MCF 10A (cell line): ENCODE results near the gene ZNF536. TPM values are rescaled to one million over a fixed set of nuclear protein-coding genes. Genes with fewer than 3 reads are reported as not detected.

Experiments
- BruUV-seq: library from RNA; stranded (reverse); fragments of 400-500 nt; replicated peaks from 2 replicates; lab custom pipeline; 2021; lab: Mats Ljungman, UMichigan
- CTCF ChIA-PET: fragments of 300-600 bp; sonication (Branson Sonifier 250); formaldehyde crosslinking; extraction: SDS; loops from one replicate; lab custom pipeline; 2021; ENCODE audit warnings: antibody characterized with exemption, inconsistent platforms; lab: Yijun Ruan, JAX
- POLR2A ChIA-PET: fragments of 300-600, 350-650 bp; sonication (Branson Sonifier 250); formaldehyde crosslinking; extraction: SDS; loops from one replicate; lab custom pipeline; 2020; ENCODE audit warnings: antibody characterized with exemption, inconsistent platforms; lab: Yijun Ruan, JAX
- DNase-seq: peaks from one replicate; pipeline ENCODE4 v3.0.0-alpha.2; 2018; ENCODE audit not compliant: unreplicated experiment
- H3K27ac Mint-ChIP-seq: one replicate; pipeline ENCODE4 v1.8.0; 2022; ENCODE audit warnings: mild to moderate bottlenecking, low read depth, mixed read lengths; ENCODE audit not compliant: unreplicated experiment
- H3K27me3 Mint-ChIP-seq: one replicate; pipeline ENCODE4 v1.8.0; 2022; ENCODE audit warnings: mixed read lengths; ENCODE audit not compliant: insufficient read depth, unreplicated experiment
- H3K36me3 Mint-ChIP-seq: one replicate; pipeline ENCODE4 v1.8.0; 2022; ENCODE audit warnings: mild to moderate bottlenecking, moderate library complexity, mixed read lengths; ENCODE audit not compliant: insufficient read depth, unreplicated experiment
- H3K4me1 Mint-ChIP-seq: one replicate; pipeline ENCODE4 v1.8.0; 2022; ENCODE audit warnings: mixed read lengths; ENCODE audit not compliant: insufficient read depth, unreplicated experiment
- H3K4me3 Mint-ChIP-seq: one replicate; pipeline ENCODE4 v1.8.0; 2022; ENCODE audit warnings: mild to moderate bottlenecking, moderate library complexity, mixed read lengths; ENCODE audit not compliant: unreplicated experiment
- H3K9me3 Mint-ChIP-seq: one replicate; pipeline ENCODE4 v1.8.0; 2022; ENCODE audit warnings: mixed read lengths; ENCODE audit not compliant: unreplicated experiment
- CTCF ChIP-seq: fragments of 200-600 bp; IDR thresholded peaks from one replicate; pipeline ENCODE4 v1.8.0; 2022; ENCODE audit warnings: antibody characterized with exemption, mild to moderate bottlenecking; ENCODE audit not compliant: unreplicated experiment
- intact Hi-C: fragments of 100-400 bp; cut with micrococcal nuclease; formaldehyde crosslinking; loops from 2 replicates; pipeline ENCODE4 v1.14.1; 2022
- total RNA-seq: library from RNA; stranded (reverse); gene quantifications from 2 replicates; pipeline ENCODE4 v1.2.3, GENCODE V29; 2022

The ZNF536 gene
- total RNA-seq, 1 experiment from 2014 or later = not detected

DNA sequence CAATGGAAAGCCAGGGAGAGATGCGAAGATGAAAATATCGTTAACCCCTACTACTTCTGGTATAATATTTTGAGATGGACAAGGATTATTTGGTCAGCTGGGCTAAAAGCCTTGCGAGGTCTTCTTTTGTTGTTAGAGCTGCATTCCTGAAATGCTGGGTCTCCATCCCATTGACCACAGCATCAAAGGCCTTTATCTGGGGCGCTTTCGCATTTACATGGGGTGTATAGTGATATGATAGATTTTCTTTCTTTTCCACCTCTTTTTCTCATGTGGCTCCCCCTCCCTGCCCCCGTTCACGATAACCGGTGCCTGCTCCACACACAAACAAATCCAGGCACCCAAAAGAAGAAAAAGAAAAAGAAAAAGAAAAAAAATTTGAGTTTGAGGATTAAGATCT, 77.5 kb downstream of the ZNF536 start:
- no peaks in the 10 kb centered on the region for H3K4me1 Mint-ChIP-seq
- no peak for DNase-seq
- CTCF ChIA-PET = interaction anchor here (0.5 to 0.6 kb wide), 2 partner anchors 10 to 114 kb away, joined by 3 to 4 read pairs; no protein-coding TSS in a partner anchor
- BruUV-seq = no TSS peak
- POLR2A ChIA-PET = interaction anchor here (0.6 kb wide), 1 partner anchor 498 kb away, joined by 3 read pairs; no protein-coding TSS in a partner anchor
- H3K36me3 Mint-ChIP-seq = no peaks in the 10 kb centered on the region
- peaks cover 30% of the 10 kb centered on the region for H3K9me3 Mint-ChIP-seq
- intact Hi-C loops = no loop called here
- H3K27me3 Mint-ChIP-seq = no peaks in the 10 kb centered on the region
- H3K4me3 Mint-ChIP-seq = no peak overlapping the region
- no peak for TF ChIP-seq CTCF
- no peak overlapping the region for H3K27ac Mint-ChIP-seq

DNA sequence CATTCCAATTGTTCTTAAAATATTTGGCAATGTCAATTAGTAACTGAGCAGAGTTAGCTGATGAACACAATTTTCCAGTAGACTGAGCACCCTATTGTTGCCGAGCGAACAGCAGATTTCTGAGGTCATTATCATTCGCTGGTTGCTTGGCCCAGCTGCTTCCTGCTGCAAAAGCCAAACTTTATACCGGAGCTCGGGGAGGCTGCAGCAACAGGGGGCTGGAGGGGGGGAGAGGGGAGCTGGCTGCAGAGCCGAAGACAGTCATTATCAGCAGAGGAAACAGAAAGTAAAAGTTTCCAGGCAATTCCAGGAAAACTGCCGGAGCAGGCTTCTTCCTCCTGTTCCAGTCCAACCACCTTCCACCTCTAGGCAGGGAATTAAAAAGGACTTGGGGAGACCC, 77.9 kb downstream of the ZNF536 start:
- intact Hi-C loops = no loop called here
- Mint-ChIP-seq H3K36me3 (no peaks in the 10 kb centered on the region), H3K4me1 (no peaks in the 10 kb centered on the region), H3K27me3 (no peaks in the 10 kb centered on the region), H3K9me3 (peaks cover 30% of the 10 kb centered on the region), H3K27ac (no peak overlapping the region), H3K4me3 (no peak overlapping the region)
- no peak for DNase-seq
- ChIA-PET CTCF (no interaction called here), POLR2A (no interaction called here)
- TF ChIP-seq CTCF = no peak
- BruUV-seq = no TSS peak

DNA sequence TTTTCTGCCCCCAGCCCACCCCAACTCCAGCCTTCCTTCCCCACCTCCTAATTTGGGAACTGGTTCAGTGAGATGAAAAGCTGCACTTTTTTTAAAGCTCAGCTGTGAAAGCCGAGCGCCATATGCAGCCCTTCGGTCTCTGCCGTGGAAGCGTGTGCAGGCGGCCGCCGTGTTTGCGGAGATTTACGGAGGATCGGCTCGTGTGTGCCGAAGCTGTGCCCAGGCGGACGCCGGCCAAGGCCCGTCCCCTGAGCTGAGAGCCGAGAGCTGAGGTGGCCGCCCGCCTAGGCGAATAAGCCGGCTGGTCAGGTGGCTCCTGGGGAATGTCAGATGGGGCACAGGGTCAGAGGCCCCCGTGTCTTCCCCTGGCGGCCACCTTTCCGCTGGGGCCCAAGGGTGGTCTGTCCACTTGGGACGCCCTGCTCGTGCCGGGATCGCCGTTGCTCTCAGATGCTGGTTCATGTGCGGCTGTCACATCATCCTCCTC, 78.7 kb downstream of the ZNF536 start:
- Mint-ChIP-seq H3K27ac (no peak overlapping the region), H3K36me3 (no peaks in the 10 kb centered on the region), H3K4me1 (no peaks in the 10 kb centered on the region), H3K9me3 (peaks cover 30% of the 10 kb centered on the region), H3K4me3 (no peak overlapping the region), H3K27me3 (no peaks in the 10 kb centered on the region)
- CTCF ChIA-PET = no interaction called here
- no peak for TF ChIP-seq CTCF
- DNase-seq = no peak
- POLR2A ChIA-PET = no interaction called here
- intact Hi-C loops = no loop called here
- no TSS peak for BruUV-seq

GRCh38 chr19:30452931-30453330, 80.7 kb downstream of the ZNF536 start:
- no peak overlapping the region for H3K27ac Mint-ChIP-seq
- intact Hi-C loops = no loop called here
- no peaks in the 10 kb centered on the region for H3K36me3 Mint-ChIP-seq
- BruUV-seq = no TSS peak
- TF ChIP-seq CTCF = no peak
- no peak overlapping the region for H3K4me3 Mint-ChIP-seq
- no peaks in the 10 kb centered on the region for H3K4me1 Mint-ChIP-seq
- CTCF ChIA-PET = no interaction called here
- no peaks in the 10 kb centered on the region for H3K27me3 Mint-ChIP-seq
- DNase-seq = no peak
- H3K9me3 Mint-ChIP-seq = peaks cover 28% of the 10 kb centered on the region
- POLR2A ChIA-PET = no interaction called here
